ENCODE data around the gene KRT23. TPM values are rescaled to one million over a fixed set of nuclear protein-coding genes. Genes with fewer than 3 reads are reported as not detected.

The KRT23 gene
- total and polyA plus RNA-seq, 2 of the 13 experiments (the other 11 are each of a cell fraction or from before 2014, with no cell fraction given) = 24.7 to 51.1 TPM

DNA sequence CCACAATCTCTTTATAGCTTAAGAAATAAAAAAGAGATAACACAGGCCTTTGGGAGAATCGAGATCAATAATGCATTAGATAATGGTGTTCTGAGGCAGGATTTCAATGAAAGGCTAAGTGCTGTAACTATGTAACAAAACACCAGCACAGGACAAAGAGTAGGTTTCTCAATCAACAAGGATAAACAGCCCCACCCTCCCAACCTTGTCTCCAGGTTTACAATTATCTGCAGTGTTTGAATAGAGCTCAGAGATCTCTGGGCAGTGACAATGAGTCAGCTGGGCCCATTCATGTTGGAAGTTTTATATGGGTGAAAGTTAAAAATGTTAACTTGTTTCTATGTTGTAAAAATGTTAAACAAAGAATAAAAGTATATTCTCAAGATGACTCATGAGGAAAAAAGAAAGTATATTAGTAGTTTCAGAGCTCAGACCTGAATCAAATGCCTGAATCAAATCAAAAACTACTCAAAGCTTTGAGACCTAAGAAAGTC, 35.4 kb downstream of the KRT23 start (continued):
- TF ChIP-seq, protein P1, sequence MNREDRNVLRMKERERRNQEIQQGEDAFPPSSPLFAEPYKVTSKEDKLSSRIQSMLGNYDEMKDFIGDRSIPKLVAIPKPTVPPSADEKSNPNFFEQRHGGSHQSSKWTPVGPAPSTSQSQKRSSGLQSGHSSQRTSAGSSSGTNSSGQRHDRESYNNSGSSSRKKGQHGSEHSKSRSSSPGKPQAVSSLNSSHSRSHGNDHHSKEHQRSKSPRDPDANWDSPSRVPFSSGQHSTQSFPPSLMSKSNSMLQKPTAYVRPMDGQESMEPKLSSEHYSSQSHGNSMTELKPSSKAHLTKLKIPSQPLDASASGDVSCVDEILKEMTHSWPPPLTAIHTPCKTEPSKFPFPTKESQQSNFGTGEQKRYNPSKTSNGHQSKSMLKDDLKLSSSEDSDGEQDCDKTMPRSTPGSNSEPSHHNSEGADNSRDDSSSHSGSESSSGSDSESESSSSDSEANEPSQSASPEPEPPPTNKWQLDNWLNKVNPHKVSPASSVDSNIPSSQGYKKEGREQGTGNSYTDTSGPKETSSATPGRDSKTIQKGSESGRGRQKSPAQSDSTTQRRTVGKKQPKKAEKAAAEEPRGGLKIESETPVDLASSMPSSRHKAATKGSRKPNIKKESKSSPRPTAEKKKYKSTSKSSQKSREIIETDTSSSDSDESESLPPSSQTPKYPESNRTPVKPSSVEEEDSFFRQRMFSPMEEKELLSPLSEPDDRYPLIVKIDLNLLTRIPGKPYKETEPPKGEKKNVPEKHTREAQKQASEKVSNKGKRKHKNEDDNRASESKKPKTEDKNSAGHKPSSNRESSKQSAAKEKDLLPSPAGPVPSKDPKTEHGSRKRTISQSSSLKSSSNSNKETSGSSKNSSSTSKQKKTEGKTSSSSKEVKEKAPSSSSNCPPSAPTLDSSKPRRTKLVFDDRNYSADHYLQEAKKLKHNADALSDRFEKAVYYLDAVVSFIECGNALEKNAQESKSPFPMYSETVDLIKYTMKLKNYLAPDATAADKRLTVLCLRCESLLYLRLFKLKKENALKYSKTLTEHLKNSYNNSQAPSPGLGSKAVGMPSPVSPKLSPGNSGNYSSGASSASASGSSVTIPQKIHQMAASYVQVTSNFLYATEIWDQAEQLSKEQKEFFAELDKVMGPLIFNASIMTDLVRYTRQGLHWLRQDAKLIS (CRISPR knock-in tag; IDR thresholded peaks at IDR 0.05) = no peak
- TF ChIP-seq, protein P2, sequence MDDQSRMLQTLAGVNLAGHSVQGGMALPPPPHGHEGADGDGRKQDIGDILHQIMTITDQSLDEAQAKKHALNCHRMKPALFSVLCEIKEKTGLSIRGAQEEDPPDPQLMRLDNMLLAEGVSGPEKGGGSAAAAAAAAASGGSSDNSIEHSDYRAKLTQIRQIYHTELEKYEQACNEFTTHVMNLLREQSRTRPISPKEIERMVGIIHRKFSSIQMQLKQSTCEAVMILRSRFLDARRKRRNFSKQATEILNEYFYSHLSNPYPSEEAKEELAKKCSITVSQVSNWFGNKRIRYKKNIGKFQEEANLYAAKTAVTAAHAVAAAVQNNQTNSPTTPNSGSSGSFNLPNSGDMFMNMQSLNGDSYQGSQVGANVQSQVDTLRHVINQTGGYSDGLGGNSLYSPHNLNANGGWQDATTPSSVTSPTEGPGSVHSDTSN (CRISPR knock-in tag; IDR thresholded peaks at IDR 0.05; ENCODE audit: borderline replicate concordance) = no peak
- TF ChIP-seq ELF4 (CRISPR knock-in tag; IDR thresholded peaks at IDR 0.05; ENCODE audit: borderline replicate concordance) = no peak
- TF ChIP-seq GFI1 (CRISPR knock-in tag; IDR thresholded peaks at IDR 0.05; ENCODE audit: borderline replicate concordance) = peak; percentile 52; the same call in 1 of the 2 replicates
- peak; percentile 87 for TF ChIP-seq HNF4A (CRISPR knock-in tag; IDR thresholded peaks at IDR 0.05)
- TF ChIP-seq, protein P3, sequence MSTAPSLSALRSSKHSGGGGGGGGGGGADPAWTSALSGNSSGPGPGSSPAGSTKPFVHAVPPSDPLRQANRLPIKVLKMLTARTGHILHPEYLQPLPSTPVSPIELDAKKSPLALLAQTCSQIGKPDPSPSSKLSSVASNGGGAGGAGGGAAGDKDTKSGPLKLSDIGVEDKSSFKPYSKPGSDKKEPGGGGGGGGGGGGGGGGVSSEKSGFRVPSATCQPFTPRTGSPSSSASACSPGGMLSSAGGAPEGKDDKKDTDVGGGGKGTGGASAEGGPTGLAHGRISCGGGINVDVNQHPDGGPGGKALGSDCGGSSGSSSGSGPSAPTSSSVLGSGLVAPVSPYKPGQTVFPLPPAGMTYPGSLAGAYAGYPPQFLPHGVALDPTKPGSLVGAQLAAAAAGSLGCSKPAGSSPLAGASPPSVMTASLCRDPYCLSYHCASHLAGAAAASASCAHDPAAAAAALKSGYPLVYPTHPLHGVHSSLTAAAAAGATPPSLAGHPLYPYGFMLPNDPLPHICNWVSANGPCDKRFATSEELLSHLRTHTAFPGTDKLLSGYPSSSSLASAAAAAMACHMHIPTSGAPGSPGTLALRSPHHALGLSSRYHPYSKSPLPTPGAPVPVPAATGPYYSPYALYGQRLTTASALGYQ (CRISPR knock-in tag; IDR thresholded peaks at IDR 0.05) = peak; percentile 81; the same call in 1 of the 2 replicates
- no peak for TF ChIP-seq ZFP36L1 (CRISPR knock-in tag; IDR thresholded peaks at IDR 0.05)
- no peak; the same call in 1 of the 2 replicates for TF ChIP-seq SNAPC2 (CRISPR knock-in tag; IDR thresholded peaks at IDR 0.05)
- TF ChIP-seq, protein P4, sequence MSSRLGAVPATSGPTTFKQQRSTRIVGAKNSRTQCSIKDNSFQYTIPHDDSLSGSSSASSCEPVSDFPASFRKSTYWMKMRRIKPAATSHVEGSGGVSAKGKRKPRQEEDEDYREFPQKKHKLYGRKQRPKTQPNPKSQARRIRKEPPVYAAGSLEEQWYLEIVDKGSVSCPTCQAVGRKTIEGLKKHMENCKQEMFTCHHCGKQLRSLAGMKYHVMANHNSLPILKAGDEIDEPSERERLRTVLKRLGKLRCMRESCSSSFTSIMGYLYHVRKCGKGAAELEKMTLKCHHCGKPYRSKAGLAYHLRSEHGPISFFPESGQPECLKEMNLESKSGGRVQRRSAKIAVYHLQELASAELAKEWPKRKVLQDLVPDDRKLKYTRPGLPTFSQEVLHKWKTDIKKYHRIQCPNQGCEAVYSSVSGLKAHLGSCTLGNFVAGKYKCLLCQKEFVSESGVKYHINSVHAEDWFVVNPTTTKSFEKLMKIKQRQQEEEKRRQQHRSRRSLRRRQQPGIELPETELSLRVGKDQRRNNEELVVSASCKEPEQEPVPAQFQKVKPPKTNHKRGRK (CRISPR knock-in tag; IDR thresholded peaks at IDR 0.05) = no peak
- TF ChIP-seq SCMH1 (CRISPR knock-in tag; IDR thresholded peaks at IDR 0.05; ENCODE audit: borderline replicate concordance) = no peak
- peak; percentile 50; the same call in 1 of the 2 replicates for TF ChIP-seq LCORL (IDR thresholded peaks at IDR 0.05)
- peak; percentile 69 for TF ChIP-seq LCORL (CRISPR knock-in tag; IDR thresholded peaks at IDR 0.05)
- TF ChIP-seq, protein P5, sequence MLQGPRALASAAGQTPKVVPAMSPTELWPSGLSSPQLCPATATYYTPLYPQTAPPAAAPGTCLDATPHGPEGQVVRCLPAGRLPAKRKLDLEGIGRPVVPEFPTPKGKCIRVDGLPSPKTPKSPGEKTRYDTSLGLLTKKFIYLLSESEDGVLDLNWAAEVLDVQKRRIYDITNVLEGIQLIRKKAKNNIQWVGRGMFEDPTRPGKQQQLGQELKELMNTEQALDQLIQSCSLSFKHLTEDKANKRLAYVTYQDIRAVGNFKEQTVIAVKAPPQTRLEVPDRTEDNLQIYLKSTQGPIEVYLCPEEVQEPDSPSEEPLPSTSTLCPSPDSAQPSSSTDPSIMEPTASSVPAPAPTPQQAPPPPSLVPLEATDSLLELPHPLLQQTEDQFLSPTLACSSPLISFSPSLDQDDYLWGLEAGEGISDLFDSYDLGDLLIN (CRISPR knock-in tag; IDR thresholded peaks at IDR 0.05; ENCODE audit: borderline replicate concordance) = no peak
- TF ChIP-seq MAFK (conservative IDR thresholded peaks at IDR 0.05 in 1 of 2, IDR thresholded peaks at IDR 0.05 in 1 of 2; ENCODE audit: low read length in 2 of 2) = peak in 1 of 2 experiments; percentile 40; a peak in 1 of 4 replicates
- TF ChIP-seq YEATS4 (CRISPR knock-in tag; IDR thresholded peaks at IDR 0.05; ENCODE audit: borderline replicate concordance) = no peak
- TF ChIP-seq ZBTB38 (CRISPR knock-in tag; IDR thresholded peaks at IDR 0.05) = no peak
- TF ChIP-seq, protein P6, sequence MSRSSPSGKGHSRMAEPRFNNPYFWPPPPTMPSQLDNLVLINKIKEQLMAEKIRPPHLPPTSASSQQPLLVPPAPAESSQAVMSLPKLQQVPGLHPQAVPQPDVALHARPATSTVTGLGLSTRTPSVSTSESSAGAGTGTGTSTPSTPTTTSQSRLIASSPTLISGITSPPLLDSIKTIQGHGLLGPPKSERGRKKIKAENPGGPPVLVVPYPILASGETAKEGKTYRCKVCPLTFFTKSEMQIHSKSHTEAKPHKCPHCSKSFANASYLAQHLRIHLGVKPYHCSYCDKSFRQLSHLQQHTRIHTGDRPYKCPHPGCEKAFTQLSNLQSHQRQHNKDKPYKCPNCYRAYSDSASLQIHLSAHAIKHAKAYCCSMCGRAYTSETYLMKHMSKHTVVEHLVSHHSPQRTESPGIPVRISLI (CRISPR knock-in tag; IDR thresholded peaks at IDR 0.05; ENCODE audit: borderline replicate concordance) = 0 out of 2 replicates have a peak, but pooled peaks have one; percentile 36
